SH-SY5Y (cell line): ENCODE data around the gene MINK1.

Experiments used
- GATA2 ChIP-seq: IDR thresholded peaks from 2 replicates; pipeline ENCODE4 v1.6.1; 2011; ENCODE audit warnings: mild to moderate bottlenecking, low read depth, low read length
- GATA3 ChIP-seq: IDR thresholded peaks from 2 replicates; pipeline ENCODE4 v1.6.1; 2011; ENCODE audit warnings: low read depth, mild to moderate bottlenecking, low read length, moderate library complexity

- TF ChIP-seq GATA2, result no peak
- no peak for TF ChIP-seq GATA3
Observed at GRCh38 chr17:4899341-4900230, 66.4 kb downstream of the MINK1 start, which contains the start of gene C17orf107.
